DND-41 (cell line): ENCODE measurements around the gene SERTAD1.

Source experiments
- ATAC-seq: fragments of 200-7000 bp; cut with Tn5 transposase; 3 replicates; pipeline ENCODE4 v1.9.1; 2021; ENCODE audit warnings: low read depth; ENCODE audit not compliant: insufficient read depth
- DNase-seq: peaks from one replicate; pipeline ENCODE4 v3.0.0-alpha.2; 2020
- H2AFZ ChIP-seq: 2 replicates; pipeline ENCODE4 v1.6.0; 2012; ENCODE audit warnings: low read depth, low read length
- H3K27ac ChIP-seq: 2 replicates; pipeline ENCODE4 v1.5.1; 2012; ENCODE audit warnings: low read length, inconsistent platforms
- H3K27me3 ChIP-seq: fragments of 200-600 bp; sonication (generic); 2 replicates; pipeline ENCODE4 v1.6.0; 2012; ENCODE audit warnings: low read length, mild to moderate bottlenecking, inconsistent platforms; ENCODE audit not compliant: insufficient read depth, poor library complexity
- H3K36me3 ChIP-seq: 2 replicates; pipeline ENCODE4 v1.5.1; 2012; ENCODE audit warnings: low read length, inconsistent platforms; ENCODE audit not compliant: insufficient read depth
- H3K4me1 ChIP-seq: 2 replicates; pipeline ENCODE4 v1.5.1; 2012; ENCODE audit warnings: mild to moderate bottlenecking, low read length; ENCODE audit not compliant: insufficient read depth
- H3K4me2 ChIP-seq: 2 replicates; pipeline ENCODE4 v1.6.0; 2012; ENCODE audit warnings: mild to moderate bottlenecking, moderate library complexity, low read length, inconsistent platforms; ENCODE audit not compliant: insufficient read depth
- H3K4me3 ChIP-seq, 2 experiments: fragments of 200-600 bp in 1 of 2; shearing (Covaris generic) in 1 of 2; 2 replicates each; pipeline ENCODE4 v1.5.1; 2012 to 2016; ENCODE audit warnings: inconsistent platforms in 2 of 2, low read length in 2 of 2, mild to moderate bottlenecking in 2 of 2, low read depth in 1 of 2, moderate library complexity in 1 of 2
- H3K79me2 ChIP-seq: 2 replicates; pipeline ENCODE4 v1.6.0; 2012; ENCODE audit warnings: low read length, inconsistent platforms; ENCODE audit not compliant: insufficient read depth
- H3K9ac ChIP-seq: 2 replicates; pipeline ENCODE4 v1.6.0; 2012; ENCODE audit warnings: low read depth, mild to moderate bottlenecking, inconsistent platforms, low read length, moderate library complexity
- H3K9me3 ChIP-seq: 2 replicates; pipeline ENCODE4 v1.5.1; 2012; ENCODE audit warnings: low read length, moderate library complexity, mild to moderate bottlenecking, inconsistent platforms; ENCODE audit not compliant: insufficient read depth, severe bottlenecking
- H4K20me1 ChIP-seq: 2 replicates; pipeline ENCODE4 v1.6.0; 2012; ENCODE audit warnings: low read length; ENCODE audit not compliant: insufficient read depth
- EZH2 ChIP-seq: IDR thresholded peaks from 3 replicates; pipeline ENCODE4 v1.6.1; 2012; ENCODE audit warnings: borderline replicate concordance, low read depth, mild to moderate bottlenecking, moderate library complexity, low read length, inconsistent platforms; ENCODE audit not compliant: severe bottlenecking
- TF ChIP-seq, protein P1 (sequence below): IDR thresholded peaks from 2 replicates; pipeline ENCODE4 v1.5.1; 2012; ENCODE audit warnings: borderline replicate concordance, low read length, moderate library complexity, mild to moderate bottlenecking; ENCODE audit not compliant: poor library complexity, severe bottlenecking; ENCODE audit errors: extremely low read depth

Gene SERTAD1

DNA sequence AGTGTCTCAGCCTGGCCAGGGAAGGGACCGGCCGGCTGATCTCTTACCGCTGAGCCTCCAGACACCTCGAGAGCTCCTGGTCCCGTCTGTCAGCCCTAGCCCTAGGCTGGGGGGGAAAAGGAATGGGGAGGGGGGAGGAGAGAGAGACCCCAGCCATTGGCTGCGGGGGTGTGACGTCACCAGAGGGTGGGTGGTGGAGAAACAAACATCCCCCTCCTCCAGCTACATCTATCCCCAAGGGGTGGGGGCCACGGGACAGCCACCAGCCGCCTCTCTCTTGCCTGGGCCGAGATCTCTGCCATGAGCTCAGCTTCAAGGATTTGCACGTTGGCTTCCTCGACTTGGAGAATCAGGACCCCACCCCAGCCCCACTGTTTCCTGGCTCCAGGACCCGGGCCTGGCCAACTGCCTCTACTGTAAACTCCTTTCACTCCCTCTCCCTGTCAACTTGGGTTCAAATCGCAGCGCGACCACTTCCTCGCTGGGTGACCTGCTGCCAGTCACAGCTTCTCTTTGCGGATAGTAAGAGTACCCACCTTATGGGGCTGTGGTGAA lies 12.4 kb downstream of the SERTAD1 start, which contains the start of gene PRX:
TSS of gene PRX (minus strand) at position 88 of the 555 bp plus-strand sequence. CDS start 5,446 bp downstream, outside the sequence.
- Histone ChIP-seq H3K4me1 (no peaks in the 10 kb centered on the region), H2AFZ (no peak within 1 kb of the TSS), H3K27ac (no peak within 1 kb of the TSS), H4K20me1 (no peaks in the 10 kb centered on the region), H3K79me2 (no peaks in the 10 kb centered on the region), H3K36me3 (no peaks in the 10 kb centered on the region), H3K4me2 (no peak within 1 kb of the TSS), H3K9me3 (no peaks in the 10 kb centered on the region), H3K9ac (no peak within 1 kb of the TSS), H3K4me3 (no peak within 1 kb of the TSS), H3K27me3 (no peaks in the 10 kb centered on the region)
- ATAC-seq (no peak), DNase-seq (no peak)
- TF ChIP-seq EZH2, result no peak
- TF ChIP-seq, protein P1, sequence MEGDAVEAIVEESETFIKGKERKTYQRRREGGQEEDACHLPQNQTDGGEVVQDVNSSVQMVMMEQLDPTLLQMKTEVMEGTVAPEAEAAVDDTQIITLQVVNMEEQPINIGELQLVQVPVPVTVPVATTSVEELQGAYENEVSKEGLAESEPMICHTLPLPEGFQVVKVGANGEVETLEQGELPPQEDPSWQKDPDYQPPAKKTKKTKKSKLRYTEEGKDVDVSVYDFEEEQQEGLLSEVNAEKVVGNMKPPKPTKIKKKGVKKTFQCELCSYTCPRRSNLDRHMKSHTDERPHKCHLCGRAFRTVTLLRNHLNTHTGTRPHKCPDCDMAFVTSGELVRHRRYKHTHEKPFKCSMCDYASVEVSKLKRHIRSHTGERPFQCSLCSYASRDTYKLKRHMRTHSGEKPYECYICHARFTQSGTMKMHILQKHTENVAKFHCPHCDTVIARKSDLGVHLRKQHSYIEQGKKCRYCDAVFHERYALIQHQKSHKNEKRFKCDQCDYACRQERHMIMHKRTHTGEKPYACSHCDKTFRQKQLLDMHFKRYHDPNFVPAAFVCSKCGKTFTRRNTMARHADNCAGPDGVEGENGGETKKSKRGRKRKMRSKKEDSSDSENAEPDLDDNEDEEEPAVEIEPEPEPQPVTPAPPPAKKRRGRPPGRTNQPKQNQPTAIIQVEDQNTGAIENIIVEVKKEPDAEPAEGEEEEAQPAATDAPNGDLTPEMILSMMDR, result no peak

GRCh38 chr19:40412866-40413265 lies 12.9 kb downstream of the SERTAD1 start:
- Histone ChIP-seq H3K4me1 (no peaks in the 10 kb centered on the region), H2AFZ (no peak overlapping the region), H3K79me2 (no peaks in the 10 kb centered on the region), H3K36me3 (no peaks in the 10 kb centered on the region), H3K27ac (no peak overlapping the region), H4K20me1 (no peaks in the 10 kb centered on the region), H3K4me3 (no peak overlapping the region), H3K4me2 (no peak overlapping the region), H3K27me3 (no peaks in the 10 kb centered on the region), H3K9me3 (no peaks in the 10 kb centered on the region), H3K9ac (no peak overlapping the region)
- no peak for ATAC-seq
- no peak for DNase-seq
- TF ChIP-seq, protein P1, result no peak
- no peak for TF ChIP-seq EZH2

DNA sequence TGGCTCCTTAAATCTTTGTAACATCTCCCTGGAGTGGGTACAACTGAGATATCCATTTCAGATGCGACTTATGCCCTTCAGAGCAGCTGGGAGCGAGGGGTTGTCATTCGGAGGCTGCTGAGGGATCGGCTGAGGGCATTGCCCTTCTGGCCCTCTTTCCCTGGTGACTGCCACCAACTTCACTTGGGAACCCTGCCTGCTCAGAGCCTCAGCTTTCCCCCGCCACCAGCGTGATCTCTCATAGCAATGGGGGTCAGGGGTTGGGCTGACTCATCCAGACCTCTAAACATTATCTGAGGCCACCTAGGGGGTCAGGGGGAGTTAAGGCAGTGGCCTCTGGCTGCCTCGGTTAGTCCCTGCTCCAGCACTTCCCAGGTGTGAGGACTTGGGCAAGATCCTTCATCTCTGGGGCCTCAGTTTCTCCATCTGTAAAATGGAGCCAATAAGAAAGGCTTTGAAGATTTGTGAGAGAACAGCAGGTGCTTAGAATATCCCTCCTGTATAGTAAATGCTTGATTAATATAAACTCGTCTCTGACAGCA lies 13.8 kb downstream of the SERTAD1 start:
- H3K4me2 ChIP-seq, result no peak overlapping the region
- no peaks in the 10 kb centered on the region for H4K20me1 ChIP-seq
- no peak overlapping the region for H3K9ac ChIP-seq
- H3K79me2 ChIP-seq, result no peaks in the 10 kb centered on the region
- H3K4me1 ChIP-seq, result no peaks in the 10 kb centered on the region
- no peak overlapping the region for H3K27ac ChIP-seq
- TF ChIP-seq EZH2, result no peak
- TF ChIP-seq, protein P1, result no peak
- no peaks in the 10 kb centered on the region for H3K36me3 ChIP-seq
- no peaks in the 10 kb centered on the region for H3K9me3 ChIP-seq
- DNase-seq (no peak), ATAC-seq (no peak)
- no peak overlapping the region for H3K4me3 ChIP-seq
- H2AFZ ChIP-seq, result no peak overlapping the region
- H3K27me3 ChIP-seq, result no peaks in the 10 kb centered on the region
